ENCODE measurements around the gene GHRH.

Gene GHRH

DNA sequence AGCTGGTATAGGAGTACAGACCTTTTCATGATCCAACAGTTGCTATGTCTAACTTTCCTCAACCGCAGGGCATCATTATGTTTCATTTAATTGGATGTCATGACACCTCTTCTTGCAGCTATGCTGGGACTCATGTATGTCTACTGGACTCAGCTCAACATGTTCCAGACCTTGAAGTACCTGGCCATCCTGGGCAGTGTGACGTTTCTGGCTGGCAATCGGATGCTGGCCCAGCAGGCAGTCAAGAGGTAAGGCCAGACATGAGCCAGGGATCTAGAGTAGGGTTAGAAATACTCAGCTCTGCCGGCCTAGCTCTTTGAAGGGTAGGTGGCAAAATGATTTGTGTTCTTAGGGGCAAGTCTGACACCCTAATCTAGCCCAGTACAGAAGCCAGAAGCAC, 25.2 kb downstream of the GHRH start:
- DNase-seq, result no peak

DNA sequence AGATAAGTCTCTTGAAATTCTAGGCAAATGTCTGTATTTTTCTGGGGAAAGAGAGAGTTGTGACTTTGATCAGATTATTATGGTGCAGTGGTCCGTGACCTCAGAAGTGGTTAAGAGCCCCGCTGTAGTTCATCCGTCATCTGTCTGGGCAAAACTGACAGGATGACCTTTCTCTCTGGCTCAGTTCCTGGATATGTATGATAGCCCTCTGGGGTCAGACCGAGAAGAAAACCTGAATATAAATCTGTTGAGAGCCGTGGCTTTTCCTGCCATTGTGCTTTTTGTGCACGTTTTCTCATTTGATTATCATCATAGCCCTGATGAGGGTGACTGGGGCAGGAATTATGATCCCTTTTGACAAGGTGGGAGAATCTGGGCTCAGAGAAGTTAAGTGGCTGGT, 26.5 kb downstream of the GHRH start:
- no peak for DNase-seq

DNA sequence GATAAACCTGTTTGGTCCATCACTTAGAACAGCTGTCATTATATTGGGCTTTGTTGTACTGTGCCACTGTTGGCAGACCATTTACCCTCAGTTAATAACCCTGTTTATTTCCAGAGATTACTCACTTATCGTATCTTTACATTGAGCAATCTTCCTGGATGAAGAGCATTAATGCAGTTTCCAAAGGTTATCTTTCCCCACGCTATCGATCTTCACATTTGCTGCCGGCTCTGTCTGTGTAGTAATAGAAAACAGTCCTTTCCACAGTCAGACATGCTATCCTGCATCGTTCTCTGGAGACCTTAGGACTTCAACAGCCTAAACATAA, 27.4 kb downstream of the GHRH start:
- DNase-seq, result no peak

DNA sequence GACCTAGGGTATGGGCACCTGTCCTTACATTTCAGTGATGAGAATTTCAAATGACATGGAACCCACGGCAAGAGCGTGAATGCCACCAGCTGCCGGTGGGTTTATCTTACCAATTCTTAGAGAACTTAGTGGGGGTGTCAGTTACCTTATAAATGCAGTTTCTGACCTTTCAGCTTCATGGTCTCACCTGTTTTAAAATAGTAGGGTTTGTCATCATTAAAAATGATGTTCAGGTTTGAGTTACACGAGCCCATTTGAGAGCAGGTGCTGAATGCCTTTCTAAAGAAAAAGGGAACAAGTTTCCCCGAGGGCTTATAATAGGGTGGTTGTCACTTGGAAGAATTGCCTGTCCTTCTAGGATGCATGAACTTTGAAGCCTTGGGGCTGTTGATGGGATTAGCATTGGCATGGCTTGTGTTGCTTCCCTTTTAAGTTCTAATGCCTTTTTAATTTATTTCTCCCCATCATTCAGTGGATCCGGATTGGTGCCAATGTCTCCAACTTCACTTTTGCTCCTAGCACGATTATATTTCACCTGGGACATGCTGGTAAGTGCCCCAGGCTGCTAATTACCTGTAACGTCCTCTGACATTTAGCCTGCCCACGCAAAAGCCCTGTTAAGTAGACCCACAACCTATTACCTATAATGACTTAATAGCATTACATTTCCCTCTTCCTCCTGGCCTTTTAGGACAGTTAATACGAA, 27.9 kb downstream of the GHRH start:
- DNase-seq, result no peak

DNA sequence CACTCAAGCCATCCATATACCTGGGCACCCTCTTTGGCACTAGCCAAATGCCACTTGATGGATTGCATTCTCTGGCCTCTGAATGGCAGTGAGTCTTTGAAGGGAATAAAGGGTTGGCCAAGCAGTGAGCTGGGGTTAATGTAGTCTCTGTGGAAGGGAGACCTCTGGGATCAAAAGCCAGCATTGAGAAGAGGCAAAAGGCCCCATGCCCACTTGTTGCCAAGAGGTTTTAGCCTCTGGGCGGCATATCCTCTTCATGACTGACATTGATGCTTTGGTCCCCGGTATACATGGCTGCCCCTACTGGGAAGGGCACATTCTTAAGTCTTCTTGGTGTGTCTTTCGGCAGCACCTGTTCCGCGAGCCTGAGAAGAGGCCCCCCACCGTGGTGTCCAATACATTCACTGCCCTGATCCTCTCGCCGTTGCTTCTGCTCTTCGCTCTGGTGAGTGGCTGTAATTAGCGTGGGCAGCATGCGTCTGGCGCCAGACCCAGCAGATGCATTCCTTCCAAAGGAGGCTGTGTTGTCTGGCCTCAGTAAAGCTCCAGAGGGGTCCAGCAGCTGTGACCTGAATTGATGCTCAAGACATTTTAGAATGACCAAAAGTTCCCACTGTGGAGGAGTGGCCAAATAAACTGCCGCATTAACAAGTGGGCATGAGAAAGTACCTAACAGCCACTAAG, 29.5 kb downstream of the GHRH start:
- no peak for DNase-seq

DNA sequence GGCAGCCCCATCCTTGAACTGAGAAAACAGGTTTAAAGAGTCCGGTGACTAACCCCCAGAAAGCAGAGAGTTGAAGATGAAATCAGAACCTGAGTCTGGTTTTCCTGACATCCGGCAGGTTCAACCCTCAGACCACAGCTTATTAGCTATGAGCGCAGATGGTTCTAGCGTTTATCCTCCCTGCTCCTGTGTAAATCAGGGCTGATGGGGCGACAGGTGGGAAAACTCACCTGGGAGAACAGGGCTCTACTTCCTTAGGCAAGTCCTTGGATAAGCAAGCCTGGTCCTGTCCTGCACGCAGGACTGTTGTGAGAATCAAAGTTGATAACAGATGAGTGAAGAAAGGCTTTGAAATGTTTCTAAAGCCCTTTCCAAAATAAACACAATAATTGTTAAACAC, 31.4 kb downstream of the GHRH start:
- DNase-seq, result no peak

DNA sequence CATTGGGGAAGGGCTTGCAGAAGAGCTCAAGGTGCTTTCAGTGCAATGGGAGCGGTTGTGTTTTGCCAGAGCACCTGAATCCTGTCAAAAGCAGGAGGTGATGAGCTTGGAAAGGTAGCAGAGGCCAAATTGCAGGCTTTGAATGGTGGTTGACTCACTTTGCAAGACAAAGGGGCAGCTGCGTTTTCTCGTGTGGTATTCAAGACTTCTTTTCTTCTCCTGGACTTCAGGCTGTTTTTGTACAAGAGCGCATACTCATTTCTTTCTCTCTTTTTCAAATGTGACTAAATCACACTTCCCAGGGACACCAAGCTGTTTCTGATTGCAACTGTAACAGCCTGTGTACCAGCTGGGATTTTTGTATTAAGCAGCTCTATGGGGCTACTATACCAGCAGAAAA, 32.3 kb downstream of the GHRH start:
- no peak for DNase-seq

DNA sequence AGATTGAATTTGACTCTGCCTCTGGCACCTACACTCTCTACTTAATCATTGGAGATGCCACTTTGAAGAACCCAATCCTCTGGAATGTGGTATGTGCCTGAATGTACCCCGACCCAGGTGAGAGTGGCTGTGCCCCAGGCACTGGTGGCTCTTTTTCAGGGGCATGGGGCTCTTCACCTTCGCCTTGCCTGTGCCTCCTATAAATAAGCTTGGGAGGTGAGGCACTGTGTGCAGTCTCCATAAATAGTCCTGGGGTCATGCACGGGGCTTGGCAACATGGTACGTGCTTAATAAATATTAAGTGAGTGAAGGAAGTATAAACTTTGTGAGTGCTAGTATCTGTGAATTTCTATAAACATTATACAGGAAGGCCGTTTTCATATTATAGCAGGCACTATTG, 33.0 kb downstream of the GHRH start:
- DNase-seq, result no peak

DNA sequence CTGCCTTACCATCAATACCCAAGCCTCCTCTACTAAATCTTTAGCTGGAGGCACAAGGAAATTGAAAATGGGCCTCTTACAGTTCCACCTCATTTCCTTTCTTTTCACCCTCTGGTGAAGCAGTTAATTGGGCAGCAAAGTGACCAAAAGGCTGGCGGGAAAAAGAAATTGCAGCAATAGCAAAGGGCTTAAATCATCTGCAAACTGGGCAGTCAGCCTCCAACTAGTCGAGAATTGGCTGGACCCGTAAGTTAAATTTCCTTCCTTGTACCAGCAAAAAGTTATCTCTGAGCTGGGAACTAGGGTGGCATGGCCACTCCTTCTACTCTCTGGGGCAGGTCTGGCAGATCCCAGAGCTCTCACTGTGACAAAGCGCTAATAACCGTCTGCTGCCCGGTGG, 33.5 kb downstream of the GHRH start:
- no peak for DNase-seq

DNA sequence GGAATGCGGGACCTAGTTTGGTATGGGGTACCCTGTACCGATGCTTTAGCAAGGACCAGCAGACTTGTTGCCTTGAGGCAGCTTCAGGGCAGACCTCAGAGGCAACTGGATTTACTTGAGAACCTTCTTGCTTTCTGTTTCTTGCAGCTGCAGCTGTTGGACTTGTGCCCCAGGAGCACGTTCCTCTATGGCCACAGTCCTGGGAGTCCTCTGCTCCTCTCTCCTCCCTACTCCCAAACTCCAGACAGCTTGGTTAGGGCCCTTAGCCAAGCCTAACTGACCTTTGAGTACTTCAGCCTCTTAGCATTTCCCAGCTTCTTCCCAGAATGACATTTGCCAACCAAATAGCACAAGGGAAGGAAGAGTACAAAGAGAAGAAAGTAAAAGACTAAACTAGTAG, 34.7 kb downstream of the GHRH start:
- DNase-seq, result no peak

DNA sequence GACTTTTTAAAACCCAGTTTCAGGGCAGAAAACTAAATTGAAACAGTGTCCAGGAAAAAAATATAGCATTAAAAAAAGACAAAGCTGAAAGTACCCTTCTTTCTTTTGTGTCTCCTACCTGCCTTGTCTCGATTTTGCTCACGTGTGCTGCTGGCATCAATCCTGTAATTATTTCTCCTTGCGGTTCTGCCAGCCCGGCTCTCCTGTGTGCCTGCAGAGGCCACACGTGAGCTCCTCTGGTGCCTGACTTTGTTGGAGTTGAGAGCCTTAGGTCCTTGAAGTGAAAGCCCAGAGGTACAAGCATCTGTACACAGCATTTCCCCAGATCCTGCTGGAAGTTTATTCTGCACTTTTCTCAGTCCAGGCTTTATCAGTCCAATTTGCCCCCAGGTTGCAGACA, 36.5 kb downstream of the GHRH start:
- DNase-seq, result no peak

DNA sequence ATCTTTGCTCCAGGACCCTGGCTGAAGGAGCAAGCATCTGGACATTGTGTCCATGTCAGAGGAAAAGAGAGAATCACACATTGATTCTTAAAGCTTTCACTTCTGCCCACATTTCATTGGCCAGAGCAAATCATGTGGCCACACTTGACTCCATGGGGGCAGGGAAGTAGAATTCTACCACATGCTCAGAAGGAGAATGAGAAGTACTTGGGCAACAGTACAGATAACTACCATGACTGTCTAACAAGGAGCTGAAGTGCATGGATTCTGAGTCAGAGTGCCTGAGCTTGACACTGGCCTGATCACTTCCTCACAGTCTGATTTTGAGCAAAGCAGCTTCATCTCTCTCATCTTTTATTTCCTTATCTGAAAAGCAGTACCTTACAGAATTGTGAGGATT, 38.6 kb downstream of the GHRH start:
- no peak for DNase-seq

DNA sequence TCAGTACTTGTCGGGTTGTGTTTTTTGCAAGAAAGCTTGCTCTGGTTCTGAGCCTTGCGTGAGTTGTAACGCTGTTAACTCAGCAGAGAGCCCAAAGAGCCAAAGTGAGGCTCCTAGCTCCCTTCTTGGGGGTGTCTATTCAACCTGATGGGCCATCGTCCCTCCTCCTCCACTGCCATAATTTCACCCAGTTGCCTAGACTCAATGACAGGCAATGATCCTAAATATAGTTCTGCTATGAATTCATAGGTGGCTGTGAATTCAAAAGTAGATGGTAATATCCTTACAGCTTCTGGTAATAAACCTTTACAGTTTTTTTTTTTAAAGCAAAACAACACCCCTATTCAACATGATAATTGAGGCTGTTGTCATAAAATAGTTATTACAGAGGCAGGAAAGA, 39.5 kb downstream of the GHRH start:
- DNase-seq, result no peak

DNA sequence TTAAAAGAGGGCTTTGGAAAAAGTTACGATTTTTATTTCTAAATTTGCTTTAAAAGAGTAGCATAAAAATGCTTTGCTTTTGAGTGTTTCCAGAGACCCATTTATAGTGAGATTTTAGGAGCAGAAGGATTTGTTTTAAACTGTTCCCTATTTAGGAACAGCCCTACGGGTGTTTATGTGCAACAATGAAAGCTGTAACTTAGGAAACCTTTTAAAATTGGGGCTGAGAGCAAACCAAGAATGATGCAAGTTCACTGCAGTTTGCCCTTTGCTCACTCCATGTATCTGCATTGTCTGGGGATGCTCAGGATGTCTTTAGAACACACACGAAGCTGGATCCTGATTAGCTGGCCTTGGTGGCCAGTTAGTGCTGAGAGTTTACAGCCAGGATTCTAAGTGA, 40.9 kb downstream of the GHRH start:
- no peak for DNase-seq

DNA sequence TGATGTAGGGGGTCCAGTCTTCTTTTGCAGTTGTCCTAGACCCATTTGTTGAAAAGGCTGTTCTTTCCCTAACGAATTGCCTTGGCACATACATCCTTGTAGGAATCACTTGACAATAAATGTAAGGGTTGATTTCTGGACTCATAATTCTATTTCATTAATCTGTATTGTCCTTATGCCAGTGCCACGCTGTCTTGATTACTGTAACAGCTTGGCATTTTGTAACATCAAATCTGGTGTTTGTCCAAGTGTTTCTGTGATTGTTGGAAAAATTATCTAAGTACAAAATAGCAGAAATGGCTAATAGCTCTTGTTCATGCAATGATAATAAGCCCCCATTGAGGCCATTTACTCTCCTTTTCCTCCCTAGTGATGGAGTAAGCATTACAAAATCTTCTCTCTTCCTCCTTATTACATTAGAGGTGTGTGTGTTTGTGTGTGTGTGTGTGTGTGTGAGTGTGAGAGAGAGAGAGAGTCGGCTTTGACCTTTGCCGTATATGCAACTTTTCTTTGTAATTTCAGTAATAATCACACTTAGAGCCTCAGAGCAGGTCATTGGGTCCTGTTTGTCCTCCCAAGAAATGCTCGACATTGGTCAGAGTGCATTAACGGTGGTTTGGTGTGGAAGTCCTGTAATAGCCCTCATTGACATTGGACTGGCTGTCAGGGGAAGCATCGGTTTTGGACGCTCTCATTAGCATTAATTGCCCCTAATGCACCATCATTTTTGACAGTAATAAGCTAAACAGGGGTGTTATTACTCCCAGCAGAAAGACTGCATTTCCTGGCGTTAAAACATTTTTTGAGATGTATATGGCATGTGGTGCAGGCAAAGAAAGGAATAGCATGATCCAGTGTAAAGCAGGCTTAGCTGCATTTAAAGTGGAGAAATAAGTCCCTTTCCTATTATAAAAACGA, 41.6 kb downstream of the GHRH start:
- no peak for DNase-seq

DNA sequence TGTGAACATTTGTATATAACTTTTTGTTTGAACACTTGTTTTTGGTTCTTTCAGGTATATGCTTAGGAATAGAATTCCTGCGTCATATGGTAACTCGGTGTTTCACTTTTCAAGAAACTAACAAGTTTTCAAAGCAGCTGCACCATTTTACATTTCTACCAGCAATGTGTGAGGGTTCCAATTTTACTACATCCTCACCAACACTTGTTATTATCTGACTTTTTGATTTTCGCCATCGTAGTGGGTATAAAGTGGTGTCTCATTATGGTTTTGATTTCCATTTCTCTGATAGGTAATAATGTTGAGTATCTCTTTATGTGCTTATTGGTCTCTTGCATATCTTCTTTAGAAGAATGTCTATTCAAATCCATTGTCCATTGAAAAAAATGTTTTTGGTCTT, 42.6 kb downstream of the GHRH start:
- DNase-seq, result no peak

DNA sequence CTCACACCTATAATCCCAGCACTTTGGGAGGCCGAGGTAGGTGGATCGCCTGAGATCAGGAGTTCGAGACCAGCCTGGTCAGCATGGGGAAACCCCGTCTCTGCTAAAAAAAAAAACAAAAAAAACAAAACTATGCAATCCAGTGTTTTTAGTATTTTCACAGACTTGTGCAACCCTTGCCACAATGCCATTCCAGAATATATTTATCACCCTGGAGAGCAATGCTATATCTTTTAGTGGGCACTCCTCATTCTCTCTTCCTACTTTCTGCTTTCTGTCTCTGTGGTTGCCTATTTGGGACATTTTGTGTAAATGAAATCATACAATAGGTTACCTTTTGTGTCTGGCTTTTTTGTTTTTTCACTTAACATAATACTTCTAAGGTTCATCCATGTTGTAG, 43.2 kb downstream of the GHRH start:
- DNase-seq, result no peak

DNA sequence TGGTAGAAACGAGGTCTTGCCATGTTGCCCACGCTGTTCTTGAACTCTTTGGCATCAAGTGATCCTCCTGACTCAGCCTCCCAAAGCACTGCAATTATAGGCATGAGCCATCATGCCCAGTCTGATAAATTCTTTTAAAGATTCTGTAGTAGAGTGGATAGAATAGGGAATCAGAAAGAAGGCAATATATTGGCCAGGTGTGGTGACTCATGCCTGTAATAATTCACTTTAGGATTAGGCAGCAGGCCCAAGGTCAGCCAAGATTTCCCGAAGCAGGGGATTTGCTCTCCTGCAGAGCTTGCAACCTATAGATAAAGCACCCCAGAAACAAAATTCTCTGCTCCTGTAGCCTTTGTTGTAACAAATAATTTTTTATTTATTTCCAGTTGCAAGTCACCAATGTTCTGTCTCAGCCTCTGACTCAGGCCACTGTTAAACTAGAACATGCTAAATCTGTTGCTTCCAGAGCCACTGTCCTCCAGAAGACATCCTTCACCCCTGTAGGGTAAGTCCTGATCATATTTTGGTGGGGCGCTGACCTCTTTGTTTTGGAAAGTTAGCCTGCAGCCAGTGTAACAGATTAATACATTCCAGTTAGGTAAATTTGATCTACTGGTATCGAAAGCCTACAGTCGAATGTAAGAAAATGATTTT, 51.8 kb downstream of the GHRH start:
- DNase-seq, result no peak

DNA sequence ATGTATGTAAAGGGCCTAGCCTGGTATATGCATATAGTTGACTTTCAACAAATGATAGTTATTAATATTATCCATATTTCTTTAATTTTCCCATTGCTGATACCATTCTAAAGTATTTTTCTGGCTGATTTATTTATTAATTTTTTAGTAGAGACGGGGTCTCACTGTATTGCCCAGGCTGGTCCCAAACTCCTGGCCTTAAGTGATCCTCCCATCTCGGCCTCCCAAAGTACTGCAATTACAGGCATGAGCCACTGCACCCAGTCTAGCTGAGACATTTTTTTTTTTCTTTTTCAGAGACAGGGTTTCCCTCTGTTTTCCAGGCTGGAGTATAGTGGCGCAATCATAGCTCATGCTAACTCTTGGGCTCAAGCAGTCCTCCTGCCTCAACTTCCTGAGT, 52.4 kb downstream of the GHRH start:
- DNase-seq, result no peak

DNA sequence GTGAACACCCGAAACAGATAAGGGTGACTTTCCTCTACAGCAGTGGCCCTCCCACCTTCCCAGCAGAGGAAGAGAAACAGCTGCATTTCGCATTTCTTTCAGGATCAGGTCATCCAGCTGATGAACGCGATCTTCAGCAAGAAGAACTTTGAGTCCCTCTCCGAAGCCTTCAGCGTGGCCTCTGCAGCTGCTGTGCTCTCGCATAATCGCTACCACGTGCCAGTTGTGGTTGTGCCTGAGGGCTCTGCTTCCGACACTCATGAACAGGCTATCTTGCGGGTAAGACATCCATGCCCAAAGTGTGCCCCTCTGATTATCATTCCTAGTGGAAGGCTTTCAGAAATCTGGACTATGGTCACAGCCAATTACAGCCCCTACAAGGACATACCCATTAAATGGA, 54.4 kb downstream of the GHRH start:
- DNase-seq, result no peak

DNA sequence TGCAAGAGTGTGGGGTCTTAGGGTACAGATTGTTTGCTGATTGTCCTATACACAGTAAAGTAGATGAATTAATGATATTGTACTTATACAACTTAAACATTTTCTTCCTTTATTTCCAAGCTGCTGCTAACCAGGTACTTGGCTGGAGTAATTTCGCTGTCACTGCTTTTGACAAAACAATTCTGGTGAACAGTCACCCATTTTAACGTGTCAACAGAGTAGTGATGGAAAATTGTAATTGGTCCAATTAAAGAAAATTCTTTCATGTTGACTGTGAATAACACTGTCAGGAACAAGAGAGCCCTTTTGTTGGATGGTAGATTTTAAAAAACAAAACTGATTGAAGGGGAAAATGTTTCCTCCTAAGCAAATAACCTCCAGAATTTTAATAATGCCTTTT, 55.8 kb downstream of the GHRH start:
- no peak for DNase-seq

DNA sequence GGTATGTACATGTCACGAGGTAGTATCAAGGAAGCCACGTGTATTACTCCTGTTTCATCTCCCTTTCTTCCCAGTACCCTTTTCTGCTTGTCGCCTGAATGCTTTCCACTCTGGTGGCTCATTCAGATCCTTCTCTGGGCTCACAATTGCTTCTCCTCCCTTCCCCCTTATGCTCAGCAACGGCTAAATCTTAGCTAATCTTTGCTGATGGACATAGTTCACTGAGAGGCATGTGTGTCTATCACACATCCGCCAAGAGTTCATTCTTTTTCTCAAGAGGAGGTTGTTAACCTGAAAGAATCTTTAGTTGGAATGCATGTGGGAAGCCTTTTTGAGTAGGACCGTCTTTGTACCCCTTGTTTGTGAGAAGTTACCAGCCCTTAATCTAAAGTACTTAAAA, 56.5 kb downstream of the GHRH start:
- no peak for DNase-seq

DNA sequence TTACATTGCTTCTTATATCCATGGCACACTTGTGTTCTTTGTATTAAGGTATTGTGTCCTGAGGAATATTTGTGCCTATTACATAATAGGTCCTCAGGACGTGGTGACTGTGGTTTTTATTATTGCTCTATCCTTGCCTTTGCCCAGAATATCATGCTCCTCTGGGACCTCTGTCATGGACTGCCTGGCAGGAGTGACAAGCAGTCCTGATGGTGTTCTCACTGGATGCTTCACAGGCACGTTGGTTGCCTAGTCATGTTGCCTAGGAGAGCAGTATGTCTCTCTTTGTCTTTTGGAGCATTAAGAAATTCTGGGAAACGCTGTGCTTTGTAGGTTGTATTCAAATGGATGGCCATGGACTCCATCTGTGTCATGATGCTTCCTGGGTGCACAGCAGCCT, 57.6 kb downstream of the GHRH start:
- DNase-seq, result no peak

All from SHP77 treated with DMSO at 0.1 percent for 48 hours (cell line).